Activated CD4-positive, alpha-beta T cell treated with anti-CD3 and anti-CD28 coated beads, Interleukin-2, amount 10 ng/mL, durations not matched to agents 7 days and 5 days (primary cell): ENCODE measurements around the gene FAH. TPM values are rescaled to one million over a fixed set of nuclear protein-coding genes. Genes with fewer than 3 reads are reported as not detected.

Experiments used
- CTCF ChIA-PET: fragments of 350-600 bp; sonication (Branson Sonifier 250); formaldehyde crosslinking; loops from one replicate; lab custom pipeline; 2021; ENCODE audit warnings: antibody characterized with exemption; lab: Charles Lee
- POLR2A ChIA-PET: fragments of 350-600 bp; sonication (Branson Sonifier 250); formaldehyde crosslinking; loops from one replicate; lab custom pipeline; 2021; ENCODE audit warnings: antibody characterized with exemption; lab: Charles Lee
- DNase-seq: peaks from one replicate; pipeline ENCODE4 v3.0.0-alpha.2; 2020
- H3K27ac Mint-ChIP-seq: one replicate; pipeline ENCODE4 v1.8.0; 2021; ENCODE audit warnings: mild to moderate bottlenecking, moderate library complexity, mixed read lengths
- H3K27me3 Mint-ChIP-seq: one replicate; pipeline ENCODE4 v1.8.0; 2021; ENCODE audit warnings: mixed read lengths
- H3K36me3 Mint-ChIP-seq: one replicate; pipeline ENCODE4 v1.8.0; 2021; ENCODE audit warnings: low read depth, mixed read lengths
- H3K4me1 Mint-ChIP-seq: one replicate; pipeline ENCODE4 v1.8.0; 2021; ENCODE audit warnings: mixed read lengths
- H3K4me3 Mint-ChIP-seq: one replicate; pipeline ENCODE4 v1.8.0; 2021; ENCODE audit warnings: mild to moderate bottlenecking, moderate library complexity, mixed read lengths
- H3K9me3 Mint-ChIP-seq: one replicate; pipeline ENCODE4 v1.8.0; 2021; ENCODE audit warnings: mixed read lengths
- total RNA-seq, 2 experiments: library from RNA; stranded (reverse); gene quantifications; one replicate each; pipeline ENCODE4 v1.2.3, GENCODE V29; 2021

Gene FAH
- total RNA-seq, 2 experiments from 2014 or later, result 19.7 to 23.3 TPM

DNA sequence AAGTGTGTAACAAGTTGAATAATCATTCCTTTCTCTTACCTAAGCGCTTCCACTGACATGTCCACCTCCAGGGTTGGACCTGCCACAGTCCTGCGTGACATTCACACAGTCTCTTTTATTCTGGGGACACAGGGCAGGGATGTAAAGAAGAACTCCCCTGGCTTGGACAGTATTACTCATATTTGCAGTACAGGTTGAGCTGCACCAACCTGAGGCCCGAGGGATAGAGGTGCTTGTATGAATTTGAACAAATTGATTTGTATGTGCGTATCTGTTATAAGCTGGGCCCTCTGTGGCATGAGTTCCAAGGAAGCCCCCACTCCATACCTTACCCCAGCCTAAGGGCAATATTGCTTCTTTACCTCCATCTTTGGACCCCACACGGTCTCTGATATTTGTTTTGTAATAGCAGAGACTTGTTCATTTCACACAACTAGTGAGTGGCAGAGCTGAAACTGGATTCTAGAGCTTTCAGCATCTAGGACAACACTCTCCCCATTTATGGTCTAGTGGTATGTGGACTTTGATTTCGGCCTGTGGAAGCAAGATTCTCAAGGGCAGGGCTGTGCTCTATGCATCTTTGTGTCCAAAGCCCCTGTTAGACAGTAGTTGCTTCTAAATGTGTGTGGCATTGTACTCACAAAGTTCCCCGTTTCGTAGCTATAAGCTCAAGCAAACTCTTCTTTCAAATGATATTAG, 39.2 kb downstream of the FAH start:
- Mint-ChIP-seq H3K4me1 (no peaks in the 10 kb centered on the region), H3K9me3 (no peaks in the 10 kb centered on the region), H3K27me3 (no peaks in the 10 kb centered on the region), H3K36me3 (peaks cover 9% of the 10 kb centered on the region), H3K4me3 (no peak overlapping the region), H3K27ac (no peak overlapping the region)
- POLR2A ChIA-PET, result no interaction called here
- no peak for DNase-seq
- CTCF ChIA-PET, result no interaction called here

GRCh38 chr15:80194186-80194585, 41.4 kb downstream of the FAH start:
- ChIA-PET POLR2A (no interaction called here), CTCF (no interaction called here)
- Mint-ChIP-seq H3K4me1 (no peaks in the 10 kb centered on the region), H3K27me3 (peaks cover 3% of the 10 kb centered on the region), H3K27ac (no peak overlapping the region), H3K4me3 (no peak overlapping the region), H3K36me3 (no peaks in the 10 kb centered on the region), H3K9me3 (no peaks in the 10 kb centered on the region)
- DNase-seq, result no peak

DNA sequence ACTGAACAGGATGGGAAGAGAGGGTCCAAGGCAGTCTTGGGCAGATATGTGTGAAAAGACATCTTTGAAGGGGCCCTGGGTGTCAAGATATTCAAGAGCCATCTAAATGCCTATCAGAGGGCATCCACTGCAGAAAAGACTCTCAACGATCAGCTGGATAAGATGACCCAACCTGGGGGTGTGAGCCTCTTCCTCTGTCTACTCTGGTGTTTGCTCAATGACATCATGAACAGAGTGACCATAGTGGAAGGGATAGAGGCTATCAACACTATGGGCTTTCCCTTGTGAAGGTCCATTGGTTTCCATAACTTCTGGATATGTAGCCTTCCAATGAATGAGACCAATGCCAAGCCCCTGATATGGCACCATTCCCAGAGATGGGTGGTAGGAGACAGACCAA, 42.1 kb downstream of the FAH start:
- Mint-ChIP-seq H3K27ac (no peak overlapping the region), H3K4me1 (no peaks in the 10 kb centered on the region), H3K4me3 (no peak overlapping the region), H3K36me3 (no peaks in the 10 kb centered on the region), H3K9me3 (no peaks in the 10 kb centered on the region), H3K27me3 (peaks cover 3% of the 10 kb centered on the region)
- ChIA-PET POLR2A (no interaction called here), CTCF (no interaction called here)
- DNase-seq, result no peak

- no peaks in the 10 kb centered on the region for H3K9me3 Mint-ChIP-seq
- peaks cover 6% of the 10 kb centered on the region for H3K27me3 Mint-ChIP-seq
- H3K27ac Mint-ChIP-seq, result no peak overlapping the region
- ChIA-PET CTCF (no interaction called here), POLR2A (no interaction called here)
- H3K4me1 Mint-ChIP-seq, result no peaks in the 10 kb centered on the region
- no peaks in the 10 kb centered on the region for H3K36me3 Mint-ChIP-seq
- no peak for DNase-seq
- H3K4me3 Mint-ChIP-seq, result no peak overlapping the region
Observed at GRCh38 chr15:80199366-80199765, 46.6 kb downstream of the FAH start.

DNA sequence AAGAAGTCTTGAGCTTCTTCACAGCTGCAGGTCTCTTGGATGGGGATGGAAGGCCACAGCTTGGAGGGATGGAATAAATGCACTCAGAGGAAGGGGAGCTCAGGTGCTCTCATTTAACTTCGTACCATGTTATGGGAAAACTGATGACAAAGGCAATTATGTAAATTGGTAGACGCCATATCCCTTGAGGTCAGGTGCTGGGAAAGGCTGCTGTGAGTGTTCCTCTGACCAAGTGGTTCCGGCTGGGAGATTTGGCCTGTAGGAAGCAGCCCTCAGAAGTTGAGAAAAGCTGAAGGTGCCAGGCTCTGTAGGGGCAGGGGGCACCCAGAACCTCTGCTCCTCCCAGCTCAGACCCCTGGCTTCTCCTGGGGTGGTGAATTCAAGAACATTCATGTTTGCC, 47.1 kb downstream of the FAH start:
- Mint-ChIP-seq H3K4me1 (no peaks in the 10 kb centered on the region), H3K9me3 (no peaks in the 10 kb centered on the region), H3K27ac (no peak overlapping the region), H3K4me3 (no peak overlapping the region), H3K27me3 (peaks cover 8% of the 10 kb centered on the region), H3K36me3 (no peaks in the 10 kb centered on the region)
- DNase-seq, result no peak
- CTCF ChIA-PET, result no interaction called here
- POLR2A ChIA-PET, result no interaction called here

GRCh38 chr15:80201256-80202015, 48.6 kb downstream of the FAH start:
- Mint-ChIP-seq H3K9me3 (no peaks in the 10 kb centered on the region), H3K4me1 (no peaks in the 10 kb centered on the region), H3K4me3 (no peak overlapping the region), H3K27me3 (peaks cover 19% of the 10 kb centered on the region), H3K36me3 (no peaks in the 10 kb centered on the region), H3K27ac (no peak overlapping the region)
- CTCF ChIA-PET, result interaction anchor here (0.6 kb wide), 1 partner anchor 96 kb away, joined by 3 read pairs; no protein-coding TSS in a partner anchor
- no peak for DNase-seq
- POLR2A ChIA-PET, result no interaction called here

DNA sequence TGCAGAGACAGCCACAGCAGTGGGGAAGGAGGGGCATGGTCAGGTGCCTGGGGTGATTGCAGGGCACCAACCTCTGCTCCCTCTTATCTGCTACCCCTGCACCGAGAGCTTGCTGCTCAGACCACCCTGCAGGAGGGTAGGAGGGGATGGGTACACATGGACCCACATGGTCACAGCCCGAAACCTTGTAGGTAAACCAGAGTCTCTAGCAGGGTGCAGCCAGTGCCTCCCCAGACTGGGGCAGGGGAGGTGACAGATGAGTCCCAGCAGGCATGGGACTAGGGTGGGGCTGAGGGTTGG, 49.2 kb downstream of the FAH start:
- H3K4me3 Mint-ChIP-seq, result no peak overlapping the region
- no peak for DNase-seq
- CTCF ChIA-PET, result interaction anchor here (0.6 kb wide), 1 partner anchor 96 kb away, joined by 3 read pairs; no protein-coding TSS in a partner anchor
- peaks cover 24% of the 10 kb centered on the region for H3K27me3 Mint-ChIP-seq
- H3K4me1 Mint-ChIP-seq, result no peaks in the 10 kb centered on the region
- H3K36me3 Mint-ChIP-seq, result no peaks in the 10 kb centered on the region
- H3K9me3 Mint-ChIP-seq, result no peaks in the 10 kb centered on the region
- H3K27ac Mint-ChIP-seq, result no peak overlapping the region
- POLR2A ChIA-PET, result no interaction called here

GRCh38 chr15:80202641-80203360, 50.0 kb downstream of the FAH start:
- no peaks in the 10 kb centered on the region for H3K4me1 Mint-ChIP-seq
- ChIA-PET CTCF (no interaction called here), POLR2A (no interaction called here)
- H3K9me3 Mint-ChIP-seq, result no peaks in the 10 kb centered on the region
- H3K4me3 Mint-ChIP-seq, result no peak overlapping the region
- no peak for DNase-seq
- H3K27me3 Mint-ChIP-seq, result peaks cover 32% of the 10 kb centered on the region
- no peaks in the 10 kb centered on the region for H3K36me3 Mint-ChIP-seq
- no peak overlapping the region for H3K27ac Mint-ChIP-seq

DNA sequence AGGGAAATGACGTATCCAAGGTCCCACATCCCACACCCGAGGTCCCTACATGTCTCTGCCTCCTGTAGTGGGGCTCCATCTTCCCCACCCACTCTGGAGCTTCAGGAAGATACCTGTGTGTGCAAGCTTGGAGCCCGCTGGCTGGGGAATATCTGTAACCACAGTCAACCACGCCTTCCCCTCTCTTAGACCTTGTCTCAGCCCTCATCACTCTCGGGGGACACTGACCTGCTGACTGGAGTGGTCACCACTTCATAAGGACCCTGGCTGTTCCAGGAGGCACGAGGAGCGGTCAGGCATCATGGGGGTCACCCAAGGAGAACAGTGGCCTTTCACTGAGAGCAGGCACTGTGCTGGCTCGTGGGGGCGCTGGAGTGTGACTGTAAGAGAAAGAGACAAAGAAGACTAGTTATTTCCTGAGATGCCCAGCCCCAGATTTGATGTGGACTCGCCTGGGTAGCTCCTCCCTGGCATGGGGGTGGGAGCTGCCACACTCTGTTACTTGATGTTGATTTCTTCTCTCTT, 50.6 kb downstream of the FAH start:
- DNase-seq, result no peak
- Mint-ChIP-seq H3K4me1 (no peaks in the 10 kb centered on the region), H3K27me3 (peaks cover 34% of the 10 kb centered on the region), H3K27ac (no peak overlapping the region), H3K4me3 (no peak overlapping the region), H3K36me3 (no peaks in the 10 kb centered on the region), H3K9me3 (no peaks in the 10 kb centered on the region)
- CTCF ChIA-PET, result no interaction called here
- POLR2A ChIA-PET, result no interaction called here

GRCh38 chr15:80204231-80204630, 51.4 kb downstream of the FAH start:
- no peaks in the 10 kb centered on the region for H3K9me3 Mint-ChIP-seq
- no peak for DNase-seq
- H3K4me1 Mint-ChIP-seq, result no peaks in the 10 kb centered on the region
- no peak overlapping the region for H3K27ac Mint-ChIP-seq
- peaks cover 35% of the 10 kb centered on the region for H3K27me3 Mint-ChIP-seq
- no peaks in the 10 kb centered on the region for H3K36me3 Mint-ChIP-seq
- H3K4me3 Mint-ChIP-seq, result no peak overlapping the region
- ChIA-PET POLR2A (no interaction called here), CTCF (no interaction called here)

GRCh38 chr15:80207887-80208286, 55.1 kb downstream of the FAH start:
- H3K4me1 Mint-ChIP-seq, result no peaks in the 10 kb centered on the region
- H3K4me3 Mint-ChIP-seq, result no peak overlapping the region
- CTCF ChIA-PET, result no interaction called here
- H3K36me3 Mint-ChIP-seq, result no peaks in the 10 kb centered on the region
- no peaks in the 10 kb centered on the region for H3K9me3 Mint-ChIP-seq
- peaks cover 45% of the 10 kb centered on the region for H3K27me3 Mint-ChIP-seq
- DNase-seq, result no peak
- POLR2A ChIA-PET, result no interaction called here
- H3K27ac Mint-ChIP-seq, result no peak overlapping the region

DNA sequence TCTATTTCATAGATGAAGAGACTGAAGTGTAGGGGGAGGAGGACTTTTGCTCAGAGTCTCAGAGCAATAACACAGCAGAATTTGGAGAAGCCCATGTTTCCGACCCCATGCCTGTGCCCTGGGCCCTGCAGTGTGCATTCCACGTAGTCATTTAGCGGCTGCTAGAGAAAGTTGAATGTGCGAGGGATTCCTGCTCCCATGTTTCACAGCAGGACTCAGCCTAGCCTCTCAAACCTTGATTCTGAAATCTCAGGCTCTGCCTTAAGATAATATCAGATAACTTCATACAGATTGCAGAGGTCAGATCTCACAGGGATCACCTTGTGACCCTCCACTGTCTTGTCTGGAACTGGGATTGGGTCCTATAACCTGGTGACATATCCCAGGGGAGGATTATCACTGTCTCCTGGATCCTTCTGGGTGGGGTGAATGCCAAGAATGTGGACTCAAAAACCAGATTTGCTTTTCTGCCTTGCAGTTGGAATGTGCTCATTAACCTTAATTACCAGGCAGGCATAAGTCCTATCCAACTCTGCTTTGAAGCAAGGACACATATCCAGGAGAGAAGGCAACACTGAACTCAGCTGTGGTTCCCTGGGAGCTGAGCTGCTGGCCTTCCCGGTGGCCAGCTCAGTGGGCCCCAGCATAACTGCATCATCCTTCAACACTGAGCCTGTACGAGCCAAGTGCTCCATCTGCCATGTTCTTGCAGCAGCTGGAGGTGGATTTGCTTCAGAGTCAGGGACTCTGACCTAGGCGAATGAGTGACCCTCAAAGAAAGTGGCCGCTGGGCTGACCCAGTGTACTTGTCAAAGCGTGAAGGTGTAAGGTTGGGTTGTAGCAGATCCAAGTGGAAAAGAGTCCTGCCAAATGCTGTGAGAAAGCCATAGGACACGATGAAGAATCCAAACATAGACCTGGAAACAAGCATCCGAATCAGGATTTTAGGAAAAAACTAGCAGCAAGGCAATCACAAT, 56.2 kb downstream of the FAH start:
- no peaks in the 10 kb centered on the region for H3K9me3 Mint-ChIP-seq
- peaks cover 51% of the 10 kb centered on the region for H3K27me3 Mint-ChIP-seq
- DNase-seq, result no peak
- ChIA-PET CTCF (no interaction called here), POLR2A (no interaction called here)
- H3K27ac Mint-ChIP-seq, result no peak overlapping the region
- no peaks in the 10 kb centered on the region for H3K36me3 Mint-ChIP-seq
- H3K4me1 Mint-ChIP-seq, result no peaks in the 10 kb centered on the region
- no peak overlapping the region for H3K4me3 Mint-ChIP-seq
